Measurements from ENCODE around the gene SSNA1. TPM values are rescaled to one million over a fixed set of nuclear protein-coding genes. Genes with fewer than 3 reads are reported as not detected.

The SSNA1 gene
- total RNA-seq, 1 donor = 59.7 TPM

DNA sequence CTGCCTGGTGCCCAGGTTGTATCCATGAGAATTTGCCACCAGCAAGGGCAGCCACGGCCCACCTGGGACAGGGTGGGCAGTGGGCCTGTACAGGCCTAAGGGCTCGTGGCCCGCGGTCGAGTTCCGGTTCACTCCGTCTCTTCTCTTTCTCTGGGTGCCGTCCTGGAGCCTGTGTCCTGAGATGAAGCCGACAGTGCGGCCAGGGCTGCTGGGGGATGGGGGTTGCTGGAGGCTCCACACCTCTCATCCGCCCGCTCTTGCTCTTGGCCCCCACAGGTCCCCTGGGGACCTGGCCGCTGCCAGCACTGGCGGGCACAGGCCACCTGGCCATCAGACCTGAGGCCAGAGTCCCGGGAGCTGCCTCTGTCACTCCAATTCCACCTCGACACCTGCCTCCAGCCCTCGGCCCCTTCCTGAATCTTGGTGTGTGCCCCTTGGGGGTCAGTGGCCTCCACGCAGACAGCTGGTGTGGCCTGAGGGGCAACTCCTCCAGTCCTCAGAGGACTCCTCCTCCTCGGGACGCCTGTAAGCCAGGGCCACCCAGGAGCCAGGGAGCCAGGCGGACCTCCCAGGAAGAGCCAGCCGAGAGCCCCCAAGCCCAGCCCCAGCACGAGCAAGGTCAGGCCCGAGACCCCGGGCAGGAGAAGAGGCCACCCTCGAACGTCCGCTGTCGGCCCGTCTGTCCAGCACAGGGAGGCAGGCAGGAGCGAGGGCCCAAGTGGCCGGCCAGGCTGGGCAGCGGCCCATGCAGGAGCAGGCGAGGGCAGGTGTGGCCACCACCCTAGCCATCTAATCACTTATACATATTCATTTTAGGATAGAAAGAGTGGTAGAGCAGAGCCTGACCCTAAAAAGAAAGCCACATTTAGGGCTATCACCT lies 23.9 kb upstream of the SSNA1 start:
- Histone ChIP-seq H3K4me1 (ENCODE audit: insufficient read depth, low read length) (no peaks in the 10 kb centered on the region), H4K20me1 (ENCODE audit: insufficient read depth, low read length) (no peaks in the 10 kb centered on the region), H3K4me2 (ENCODE audit: insufficient read depth, low read length) (no peak overlapping the region), H3K4me3 (ENCODE audit: insufficient read depth, low read length) (no peak overlapping the region), H3K36me3 (ENCODE audit: insufficient read depth, low read length) (no peaks in the 10 kb centered on the region), H2AFZ (ENCODE audit: low read length) (no peak overlapping the region), H3K27me3 (ENCODE audit: insufficient read depth, low read length) (peaks cover 66% of the 10 kb centered on the region), H3K9me3 (ENCODE audit: low read depth, low read length) (no peaks in the 10 kb centered on the region), H3K79me2 (ENCODE audit: insufficient read depth, low read length) (no peaks in the 10 kb centered on the region), H3K27ac (ENCODE audit: low read depth, low read length) (no peak overlapping the region)
- TF ChIP-seq, protein P1, sequence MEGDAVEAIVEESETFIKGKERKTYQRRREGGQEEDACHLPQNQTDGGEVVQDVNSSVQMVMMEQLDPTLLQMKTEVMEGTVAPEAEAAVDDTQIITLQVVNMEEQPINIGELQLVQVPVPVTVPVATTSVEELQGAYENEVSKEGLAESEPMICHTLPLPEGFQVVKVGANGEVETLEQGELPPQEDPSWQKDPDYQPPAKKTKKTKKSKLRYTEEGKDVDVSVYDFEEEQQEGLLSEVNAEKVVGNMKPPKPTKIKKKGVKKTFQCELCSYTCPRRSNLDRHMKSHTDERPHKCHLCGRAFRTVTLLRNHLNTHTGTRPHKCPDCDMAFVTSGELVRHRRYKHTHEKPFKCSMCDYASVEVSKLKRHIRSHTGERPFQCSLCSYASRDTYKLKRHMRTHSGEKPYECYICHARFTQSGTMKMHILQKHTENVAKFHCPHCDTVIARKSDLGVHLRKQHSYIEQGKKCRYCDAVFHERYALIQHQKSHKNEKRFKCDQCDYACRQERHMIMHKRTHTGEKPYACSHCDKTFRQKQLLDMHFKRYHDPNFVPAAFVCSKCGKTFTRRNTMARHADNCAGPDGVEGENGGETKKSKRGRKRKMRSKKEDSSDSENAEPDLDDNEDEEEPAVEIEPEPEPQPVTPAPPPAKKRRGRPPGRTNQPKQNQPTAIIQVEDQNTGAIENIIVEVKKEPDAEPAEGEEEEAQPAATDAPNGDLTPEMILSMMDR (IDR thresholded peaks at IDR 0.05; ENCODE audit: extremely low read depth, low read depth, low read length) = no peak
- peak; percentile 89 for DNase-seq (ENCODE audit: insufficient read length, low spot score, missing footprints)

DNA sequence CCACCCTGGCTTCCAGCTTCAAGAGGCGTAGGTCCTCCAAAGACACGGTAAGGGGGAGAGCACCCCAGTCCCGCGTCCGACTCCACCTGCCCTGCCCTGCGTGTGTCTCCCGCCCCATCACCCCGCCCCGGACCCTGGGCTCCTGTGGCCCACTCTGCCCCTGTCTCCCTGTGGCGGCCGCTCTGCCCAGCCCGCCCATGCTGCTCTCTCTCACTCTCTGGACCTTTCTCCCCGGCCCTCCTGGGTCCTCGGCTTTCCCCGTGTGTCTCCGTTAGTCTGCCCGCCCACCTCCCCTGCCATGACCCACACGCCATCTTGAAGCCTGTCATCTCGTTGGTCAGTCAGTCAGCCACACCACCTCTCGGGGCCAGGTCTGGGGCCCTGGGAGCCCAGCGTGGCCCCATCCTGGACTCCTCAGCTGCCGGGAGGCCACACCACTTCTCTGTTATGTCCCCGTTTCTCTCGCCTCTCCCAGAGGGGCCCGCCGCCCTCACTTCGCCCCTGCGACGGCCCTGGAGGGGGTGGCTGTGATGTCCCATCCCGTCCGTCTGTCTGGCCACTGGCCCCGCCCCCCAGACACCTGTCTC lies 23.1 kb upstream of the SSNA1 start:
- no peak overlapping the region for H3K4me3 ChIP-seq (ENCODE audit: insufficient read depth, low read length)
- H3K9me3 ChIP-seq (ENCODE audit: low read depth, low read length) = no peaks in the 10 kb centered on the region
- no peaks in the 10 kb centered on the region for H4K20me1 ChIP-seq (ENCODE audit: insufficient read depth, low read length)
- no peak overlapping the region for H3K4me2 ChIP-seq (ENCODE audit: insufficient read depth, low read length)
- DNase-seq (ENCODE audit: insufficient read length, low spot score, missing footprints) = peak; percentile 91
- TF ChIP-seq, protein P1 (IDR thresholded peaks at IDR 0.05; ENCODE audit: extremely low read depth, low read depth, low read length) = no peak
- no peak overlapping the region for H3K27ac ChIP-seq (ENCODE audit: low read depth, low read length)
- no peaks in the 10 kb centered on the region for H3K4me1 ChIP-seq (ENCODE audit: insufficient read depth, low read length)
- peaks cover 68% of the 10 kb centered on the region for H3K27me3 ChIP-seq (ENCODE audit: insufficient read depth, low read length)
- H3K79me2 ChIP-seq (ENCODE audit: insufficient read depth, low read length) = no peaks in the 10 kb centered on the region
- no peaks in the 10 kb centered on the region for H3K36me3 ChIP-seq (ENCODE audit: insufficient read depth, low read length)
- no peak overlapping the region for H2AFZ ChIP-seq (ENCODE audit: low read length)

DNA sequence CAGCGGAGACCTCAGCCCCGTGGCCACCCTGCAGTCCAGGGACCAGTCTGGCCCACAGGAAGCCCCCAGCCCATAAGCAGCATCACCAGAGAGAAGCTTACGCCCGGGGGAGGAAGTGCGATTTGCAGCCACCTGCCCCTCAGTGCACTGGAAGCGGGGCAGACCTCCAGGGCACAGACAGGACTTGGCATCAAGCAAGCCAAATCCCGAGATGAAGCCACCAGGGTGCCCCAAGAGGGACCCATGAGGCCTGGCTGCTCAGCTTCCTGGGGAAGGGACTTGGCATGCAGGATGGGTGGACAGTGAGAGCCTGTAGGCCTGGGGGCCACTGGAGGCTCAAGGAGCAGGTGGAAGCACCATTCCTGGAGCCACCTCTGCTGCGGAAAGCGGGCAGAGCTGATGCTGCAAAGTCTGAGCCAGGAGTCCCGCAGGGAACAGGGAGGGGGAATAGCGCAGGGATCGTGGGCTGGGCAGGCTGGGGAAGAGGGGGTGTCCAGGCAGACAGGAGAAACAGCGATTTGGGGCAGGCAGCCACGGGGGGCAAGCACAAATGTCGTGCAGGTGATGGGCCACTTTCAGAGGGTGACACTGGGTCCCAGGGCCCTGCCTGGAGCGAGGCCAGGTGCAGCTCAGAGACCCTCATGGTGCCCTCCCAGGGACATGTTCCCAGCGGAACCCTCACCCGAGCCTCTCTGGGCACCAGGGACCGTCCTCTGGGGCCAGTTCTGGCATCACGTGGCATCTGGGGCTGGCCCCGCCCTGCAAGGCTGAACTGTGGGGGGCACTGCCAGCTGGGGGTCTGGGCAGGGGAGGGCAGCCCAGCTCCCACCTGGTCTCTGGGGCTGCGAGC lies 21.9 kb upstream of the SSNA1 start:
- Histone ChIP-seq H3K4me3 (ENCODE audit: insufficient read depth, low read length) (no peak overlapping the region), H3K27ac (ENCODE audit: low read depth, low read length) (no peak overlapping the region), H4K20me1 (ENCODE audit: insufficient read depth, low read length) (no peaks in the 10 kb centered on the region), H3K36me3 (ENCODE audit: insufficient read depth, low read length) (no peaks in the 10 kb centered on the region), H3K79me2 (ENCODE audit: insufficient read depth, low read length) (no peaks in the 10 kb centered on the region), H3K27me3 (ENCODE audit: insufficient read depth, low read length) (peaks cover 67% of the 10 kb centered on the region), H3K4me2 (ENCODE audit: insufficient read depth, low read length) (no peak overlapping the region), H3K9me3 (ENCODE audit: low read depth, low read length) (no peaks in the 10 kb centered on the region), H3K4me1 (ENCODE audit: insufficient read depth, low read length) (no peaks in the 10 kb centered on the region), H2AFZ (ENCODE audit: low read length) (no peak overlapping the region)
- peak; percentile 92 for DNase-seq (ENCODE audit: insufficient read length, low spot score, missing footprints)
- TF ChIP-seq, protein P1 (IDR thresholded peaks at IDR 0.05; ENCODE audit: extremely low read depth, low read depth, low read length) = no peak
